Lung (tissue), 12 donors: ENCODE results near the gene GPC6. TPM values are rescaled to one million over a fixed set of nuclear protein-coding genes. Genes with fewer than 3 reads are reported as not detected.

Source experiments
- ATAC-seq: fragments of 200-7000 bp; cut with Tn5 transposase; one replicate; pipeline ENCODE4 v1.9.1; 2020; ENCODE audit warnings: moderate number of reproducible peaks; ENCODE audit not compliant: insufficient read depth, low FRiP score
- DNase-seq, 3 donors: peaks; one replicate each; pipeline ENCODE4 v3.0.0-alpha.2; 2013 to 2017
- H3K27ac ChIP-seq, 2 donors: one replicate each; pipeline ENCODE4 v1.5.1; 2013; ENCODE audit warnings: mild to moderate bottlenecking in 2 of 2, moderate library complexity in 2 of 2, control low read depth in 1 of 2, inconsistent platforms in 1 of 2, low read depth in 1 of 2, low read length in 1 of 2
- H3K27me3 ChIP-seq, 3 donors: one replicate each; pipeline ENCODE4 v1.5.1; 2013; ENCODE audit warnings: low read length in 2 of 3; ENCODE audit not compliant: control insufficient read depth in 3 of 3, insufficient read depth in 3 of 3
- H3K36me3 ChIP-seq, 4 donors: one replicate each; pipeline ENCODE4 v1.5.1; 2013; ENCODE audit warnings: low read length in 4 of 4, mild to moderate bottlenecking in 1 of 4, moderate library complexity in 1 of 4; ENCODE audit not compliant: control insufficient read depth in 4 of 4, insufficient read depth in 4 of 4
- H3K4me1 ChIP-seq, 5 donors: one replicate each; pipeline ENCODE4 v1.5.1; 2013; ENCODE audit warnings: low read length in 5 of 5, mild to moderate bottlenecking in 2 of 5, moderate library complexity in 1 of 5; ENCODE audit not compliant: control insufficient read depth in 5 of 5, insufficient read depth in 5 of 5
- H3K4me3 ChIP-seq: one replicate; pipeline ENCODE4 v1.5.1; 2013; ENCODE audit warnings: mild to moderate bottlenecking, control low read depth, moderate library complexity
- H3K9ac ChIP-seq, 2 donors: one replicate each; pipeline ENCODE4 v1.5.1; 2013; ENCODE audit warnings: low read length in 2 of 2, control low read depth in 1 of 2; ENCODE audit not compliant: insufficient read depth in 1 of 2
- H3K9me3 ChIP-seq, 4 donors: one replicate each; pipeline ENCODE4 v1.5.1; 2013; ENCODE audit warnings: low read length in 3 of 4, mild to moderate bottlenecking in 1 of 4, moderate library complexity in 1 of 4; ENCODE audit not compliant: control insufficient read depth in 4 of 4, insufficient read depth in 3 of 4
- CTCF ChIP-seq: IDR thresholded peaks from 2 replicates; pipeline ENCODE4 v1.5.1; 2012; ENCODE audit warnings: mild to moderate bottlenecking; ENCODE audit errors: control extremely low read depth, extremely low read depth
- WGBS, 2 donors: extraction: QIAGEN DNeasy Blood & Tissue Kit; methylation state at CpG; one replicate each; pipeline ENCODE4 v1.1.7; 2013; 5-methylcytosine and 5-hydroxymethylcytosine counted together
- polyA plus RNA-seq, 2 donors: library from polyadenylated mRNA; stranded (reverse); fragments of 200-250 nt; gene quantifications; one replicate each; pipeline ENCODE4 v1.2.1, GENCODE V29; 2013
- total RNA-seq, 2 donors: library from RNA; depleted of rRNA in 1 of 2; stranded (reverse); fragments of >200 nt in 1 of 2; gene quantifications; one replicate each; pipeline ENCODE4 v1.2.1, GENCODE V29; 2014 to 2021
- donor health status: control.
- donor health status: control.
- donor health status: Bipolar disorder and iron deficiency.
- donor health status: healthy.
- donor health status: DM: yes; HTN: yes; CAD: no.

The GPC6 gene
- total and polyA plus RNA-seq, 4 donors: 0.45 to 31.4 (median 4.8) TPM

- Histone ChIP-seq H3K4me3 (no peak overlapping the region), H3K4me1 (no peaks in the 10 kb centered on the region), H3K27ac (no peak overlapping the region), H3K36me3 (no peaks in the 10 kb centered on the region), H3K27me3 (no peaks in the 10 kb centered on the region), H3K9ac (no peak overlapping the region), H3K9me3 (no peaks in the 10 kb centered on the region)
- 82 to 90% methylated on average over 2 of the region's 2 CpGs for WGBS, 2 donors
- no peak for DNase-seq
- no peak for ATAC-seq
- no peak for TF ChIP-seq CTCF
These were observed 787.9 kb downstream of the GPC6 start for GRCh38 chr13:94014461-94014860.

GRCh38 chr13:94020426-94020825 is 793.8 kb downstream of the GPC6 start:
- H3K27ac ChIP-seq: no peak overlapping the region
- 79 to 81% methylated on average over 2 of the region's 2 CpGs for WGBS, 2 donors
- no peak overlapping the region for H3K4me3 ChIP-seq
- H3K27me3 ChIP-seq: no peaks in the 10 kb centered on the region
- no peak for TF ChIP-seq CTCF
- DNase-seq (no peak), ATAC-seq (no peak)
- no peaks in the 10 kb centered on the region for H3K36me3 ChIP-seq
- no peaks in the 10 kb centered on the region for H3K4me1 ChIP-seq
- H3K9me3 ChIP-seq: no peaks in the 10 kb centered on the region
- no peak overlapping the region for H3K9ac ChIP-seq

GRCh38 chr13:94020833-94021232 is 794.2 kb downstream of the GPC6 start:
- no peaks in the 10 kb centered on the region for H3K4me1 ChIP-seq
- no peaks in the 10 kb centered on the region for H3K36me3 ChIP-seq
- no peak overlapping the region for H3K27ac ChIP-seq
- DNase-seq: no peak
- no peak for TF ChIP-seq CTCF
- H3K9me3 ChIP-seq: no peaks in the 10 kb centered on the region
- ATAC-seq: no peak
- H3K9ac ChIP-seq: no peak overlapping the region
- H3K4me3 ChIP-seq: no peak overlapping the region
- H3K27me3 ChIP-seq: no peaks in the 10 kb centered on the region

- Histone ChIP-seq H3K9ac (no peak overlapping the region), H3K27ac (no peak overlapping the region), H3K36me3 (no peaks in the 10 kb centered on the region), H3K9me3 (no peaks in the 10 kb centered on the region), H3K4me1 (peaks cover 0 to 4% (median 0%) of the 10 kb centered on the region in 5 donors), H3K4me3 (no peak overlapping the region), H3K27me3 (no peaks in the 10 kb centered on the region)
- TF ChIP-seq CTCF: no peak
- WGBS, 2 donors: 76 to 90% methylated on average over 2 of the region's 2 CpGs
- DNase-seq (no peak), ATAC-seq (no peak)
These were observed 801.6 kb downstream of the GPC6 start for GRCh38 chr13:94028234-94028633.
